Nephron progenitor cell (in vitro differentiated cells): ENCODE data around the gene ADAM22.
"Not testable (repeated sequence)": the region's sequence is repeated elsewhere in the genome, so short reads cannot be mapped to it uniquely, and the experiment has no call there.

Experiments used
- DNase-seq: peaks from one replicate; pipeline ENCODE4 v3.0.0; 2021
- H3K27ac Mint-ChIP-seq: 2 replicates; pipeline ENCODE4 v1.8.0; 2021; ENCODE audit warnings: mild to moderate bottlenecking, moderate library complexity, mixed read lengths
- H3K27me3 Mint-ChIP-seq: 2 replicates; pipeline ENCODE4 v1.8.0; 2021; ENCODE audit warnings: mild to moderate bottlenecking, low read depth, mixed read lengths; ENCODE audit not compliant: poor library complexity
- H3K36me3 Mint-ChIP-seq: 2 replicates; pipeline ENCODE4 v1.8.0; 2021; ENCODE audit warnings: low read depth, mixed read lengths
- H3K4me1 Mint-ChIP-seq: 2 replicates; pipeline ENCODE4 v1.8.0; 2021; ENCODE audit warnings: mixed read lengths
- H3K4me3 Mint-ChIP-seq: 2 replicates; pipeline ENCODE4 v1.8.0; 2021; ENCODE audit warnings: mild to moderate bottlenecking, moderate library complexity, mixed read lengths
- H3K9me3 Mint-ChIP-seq: 2 replicates; pipeline ENCODE4 v1.8.0; 2021; ENCODE audit warnings: mild to moderate bottlenecking, moderate library complexity, mixed read lengths
- CTCF ChIP-seq: fragments of 200-600 bp; sonication (generic); IDR thresholded peaks from 2 replicates; pipeline ENCODE4 v1.5.0; 2021; ENCODE audit warnings: antibody characterized with exemption

Gene ADAM22

GRCh38 chr7:87912121-87912520, 21.9 kb upstream of the ADAM22 start:
- H3K27ac Mint-ChIP-seq = no peak overlapping the region
- TF ChIP-seq CTCF = no peak
- H3K9me3 Mint-ChIP-seq = no peaks in the 10 kb centered on the region
- H3K36me3 Mint-ChIP-seq = peaks cover 18% of the 10 kb centered on the region
- peaks cover 3% of the 10 kb centered on the region for H3K27me3 Mint-ChIP-seq
- no peaks in the 10 kb centered on the region for H3K4me1 Mint-ChIP-seq
- no peak for DNase-seq
- no peak overlapping the region for H3K4me3 Mint-ChIP-seq

- no peak for DNase-seq
- no peak overlapping the region for H3K4me3 Mint-ChIP-seq
- H3K4me1 Mint-ChIP-seq = no peaks in the 10 kb centered on the region
- H3K36me3 Mint-ChIP-seq = no peaks in the 10 kb centered on the region
- no peak overlapping the region for H3K27ac Mint-ChIP-seq
- no peak for TF ChIP-seq CTCF
- H3K27me3 Mint-ChIP-seq = no peaks in the 10 kb centered on the region
- no peaks in the 10 kb centered on the region for H3K9me3 Mint-ChIP-seq
Measured at GRCh38 chr7:87918740-87919139, 15.3 kb upstream of the ADAM22 start.

GRCh38 chr7:87919875-87920274, 14.2 kb upstream of the ADAM22 start:
- H3K4me1 Mint-ChIP-seq = no peaks in the 10 kb centered on the region
- no peak overlapping the region for H3K27ac Mint-ChIP-seq
- no peaks in the 10 kb centered on the region for H3K36me3 Mint-ChIP-seq
- no peak for DNase-seq
- no peaks in the 10 kb centered on the region for H3K27me3 Mint-ChIP-seq
- no peak overlapping the region for H3K4me3 Mint-ChIP-seq
- TF ChIP-seq CTCF = no peak
- no peaks in the 10 kb centered on the region for H3K9me3 Mint-ChIP-seq

GRCh38 chr7:87920578-87920977, 13.5 kb upstream of the ADAM22 start:
- H3K27ac Mint-ChIP-seq = no peak overlapping the region
- no peaks in the 10 kb centered on the region for H3K27me3 Mint-ChIP-seq
- H3K36me3 Mint-ChIP-seq = no peaks in the 10 kb centered on the region
- H3K9me3 Mint-ChIP-seq = no peaks in the 10 kb centered on the region
- H3K4me1 Mint-ChIP-seq = no peaks in the 10 kb centered on the region
- DNase-seq = no peak
- no peak overlapping the region for H3K4me3 Mint-ChIP-seq
- TF ChIP-seq CTCF = no peak

- H3K36me3 Mint-ChIP-seq, H3K4me3 Mint-ChIP-seq, H3K27me3 Mint-ChIP-seq, DNase-seq, H3K9me3 Mint-ChIP-seq, H3K27ac Mint-ChIP-seq, H3K4me1 Mint-ChIP-seq: not testable (repeated sequence)
Measured at GRCh38 chr7:87922759-87923395, 11.2 kb upstream of the ADAM22 start.

GRCh38 chr7:87926581-87927461, 7.2 kb upstream of the ADAM22 start:
- peak; percentile 15 for DNase-seq
- Mint-ChIP-seq H3K9me3 (no peaks in the 10 kb centered on the region), H3K27ac (peak overlapping the region; percentile 93), H3K27me3 (peaks cover 4% of the 10 kb centered on the region), H3K36me3 (no peaks in the 10 kb centered on the region), H3K4me3 (no peak overlapping the region), H3K4me1 (peaks cover 9% of the 10 kb centered on the region)
- TF ChIP-seq CTCF = no peak
